Measurements from ENCODE around the gene KDM4B.

GRCh38 chr19:5073153-5073844 lies 104.4 kb downstream of the KDM4B start:
- TF ChIP-seq, protein P1, sequence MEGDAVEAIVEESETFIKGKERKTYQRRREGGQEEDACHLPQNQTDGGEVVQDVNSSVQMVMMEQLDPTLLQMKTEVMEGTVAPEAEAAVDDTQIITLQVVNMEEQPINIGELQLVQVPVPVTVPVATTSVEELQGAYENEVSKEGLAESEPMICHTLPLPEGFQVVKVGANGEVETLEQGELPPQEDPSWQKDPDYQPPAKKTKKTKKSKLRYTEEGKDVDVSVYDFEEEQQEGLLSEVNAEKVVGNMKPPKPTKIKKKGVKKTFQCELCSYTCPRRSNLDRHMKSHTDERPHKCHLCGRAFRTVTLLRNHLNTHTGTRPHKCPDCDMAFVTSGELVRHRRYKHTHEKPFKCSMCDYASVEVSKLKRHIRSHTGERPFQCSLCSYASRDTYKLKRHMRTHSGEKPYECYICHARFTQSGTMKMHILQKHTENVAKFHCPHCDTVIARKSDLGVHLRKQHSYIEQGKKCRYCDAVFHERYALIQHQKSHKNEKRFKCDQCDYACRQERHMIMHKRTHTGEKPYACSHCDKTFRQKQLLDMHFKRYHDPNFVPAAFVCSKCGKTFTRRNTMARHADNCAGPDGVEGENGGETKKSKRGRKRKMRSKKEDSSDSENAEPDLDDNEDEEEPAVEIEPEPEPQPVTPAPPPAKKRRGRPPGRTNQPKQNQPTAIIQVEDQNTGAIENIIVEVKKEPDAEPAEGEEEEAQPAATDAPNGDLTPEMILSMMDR (conservative IDR thresholded peaks at IDR 0.05), result no peak
- no peak for TF ChIP-seq ZFX (IDR thresholded peaks at IDR 0.05)

Measured in C4-2B (cell line).